ENCODE measurements around the gene ZC3H13. TPM values are rescaled to one million over a fixed set of nuclear protein-coding genes. Genes with fewer than 3 reads are reported as not detected.

The ZC3H13 gene
- total RNA-seq, 1 donor from 2014 or later, result 39.6 TPM

GRCh38 chr13:45909089-45909488, 143.5 kb downstream of the ZC3H13 start:
- TF ChIP-seq CTCF (IDR thresholded peaks at IDR 0.05), result no peak
- peaks cover 5% of the 10 kb centered on the region for H3K27me3 Mint-ChIP-seq (ENCODE audit: low read depth)
- no peaks in the 10 kb centered on the region for H3K36me3 Mint-ChIP-seq (ENCODE audit: low read depth)
- H3K4me3 Mint-ChIP-seq (ENCODE audit: unreplicated experiment), result no peak overlapping the region
- no peak overlapping the region for H3K27ac Mint-ChIP-seq (ENCODE audit: unreplicated experiment)
- no peaks in the 10 kb centered on the region for H3K4me1 Mint-ChIP-seq (ENCODE audit: low read depth)
- no peak for DNase-seq (ENCODE audit: low spot score)
- H3K9me3 Mint-ChIP-seq (ENCODE audit: low read depth), result no peaks in the 10 kb centered on the region

- H3K4me3 Mint-ChIP-seq (ENCODE audit: unreplicated experiment), result no peak overlapping the region
- H3K36me3 Mint-ChIP-seq (ENCODE audit: low read depth), result no peaks in the 10 kb centered on the region
- H3K27me3 Mint-ChIP-seq (ENCODE audit: low read depth), result peaks cover 5% of the 10 kb centered on the region
- H3K9me3 Mint-ChIP-seq (ENCODE audit: low read depth), result no peaks in the 10 kb centered on the region
- H3K27ac Mint-ChIP-seq (ENCODE audit: unreplicated experiment), result no peak overlapping the region
- TF ChIP-seq CTCF (IDR thresholded peaks at IDR 0.05), result no peak
- DNase-seq (ENCODE audit: low spot score), result no peak
- no peaks in the 10 kb centered on the region for H3K4me1 Mint-ChIP-seq (ENCODE audit: low read depth)
Measured at GRCh38 chr13:45907503-45907902, 145.0 kb downstream of the ZC3H13 start.

Other genes starting within 250 kb of the ZC3H13 start
- 0.02 TPM in 1 of 3 replicates, not detected in the others for gene SIAH3, start 201.0 kb downstream of the ZC3H13 start, total RNA-seq
- gene CPB2, start 52.3 kb upstream of the ZC3H13 start, total RNA-seq, result not detected in 3 replicates
- gene LCP1, start 129.4 kb upstream of the ZC3H13 start, total RNA-seq, result 0.19 to 1.2 TPM (median 1.00 TPM) in 3 replicates
- gene LRRC63, start 159.2 kb upstream of the ZC3H13 start, total RNA-seq, result 0.15 TPM in 1 of 3 replicates, not detected in the others